Measurements from ENCODE around the gene CWC27.
"Not testable (repeated sequence)": the region's sequence is repeated elsewhere in the genome, so short reads cannot be mapped to it uniquely, and the experiment has no call there.

The CWC27 gene

DNA sequence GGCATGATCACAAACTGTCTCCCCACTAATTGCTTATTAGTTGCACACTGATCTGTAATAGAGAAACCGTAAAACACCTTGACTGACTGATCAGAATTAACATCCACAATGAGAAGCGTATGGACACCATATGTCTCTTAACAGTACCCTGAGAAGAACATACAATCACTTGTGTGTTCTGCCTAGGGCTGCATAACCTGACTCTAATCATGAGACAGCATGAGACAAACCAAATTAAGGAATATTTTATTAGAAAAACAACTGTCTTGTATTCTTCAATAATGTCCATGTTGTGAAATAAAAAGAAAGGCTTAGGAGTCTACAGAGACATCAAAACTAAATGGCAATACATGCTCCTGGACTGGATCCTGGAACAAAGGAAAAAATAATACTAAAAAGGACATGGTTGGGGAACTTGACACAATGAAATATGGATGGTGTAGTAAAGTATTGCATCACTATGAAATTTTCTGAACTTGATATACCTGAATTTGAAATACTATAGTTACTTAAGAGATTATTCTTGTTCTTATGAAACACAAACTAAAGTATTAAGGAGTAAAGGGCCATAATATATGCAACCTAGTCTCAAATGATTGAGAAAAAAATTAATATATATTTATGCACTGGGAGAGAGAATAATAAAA is 162.1 kb downstream of the CWC27 start:
- DNase-seq: no peak

DNA sequence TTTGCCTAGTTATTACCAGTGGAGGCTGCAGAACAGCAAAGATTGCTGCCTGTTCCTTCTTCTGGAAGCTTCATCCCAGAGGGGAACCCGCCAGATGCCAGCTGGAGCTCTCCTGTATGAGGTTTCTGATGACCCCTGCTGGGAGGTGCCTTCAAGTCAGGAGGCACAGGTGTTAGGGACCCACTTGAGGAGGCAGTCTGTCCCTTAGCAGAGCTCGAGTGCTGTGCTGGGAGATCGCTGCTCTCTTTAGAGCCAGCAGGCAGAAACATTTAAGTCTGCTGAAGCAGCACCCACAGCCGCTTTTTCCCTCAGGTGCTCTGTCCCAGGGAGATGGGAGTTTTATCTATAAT is 170.7 kb downstream of the CWC27 start:
- DNase-seq: not testable (repeated sequence)

DNA sequence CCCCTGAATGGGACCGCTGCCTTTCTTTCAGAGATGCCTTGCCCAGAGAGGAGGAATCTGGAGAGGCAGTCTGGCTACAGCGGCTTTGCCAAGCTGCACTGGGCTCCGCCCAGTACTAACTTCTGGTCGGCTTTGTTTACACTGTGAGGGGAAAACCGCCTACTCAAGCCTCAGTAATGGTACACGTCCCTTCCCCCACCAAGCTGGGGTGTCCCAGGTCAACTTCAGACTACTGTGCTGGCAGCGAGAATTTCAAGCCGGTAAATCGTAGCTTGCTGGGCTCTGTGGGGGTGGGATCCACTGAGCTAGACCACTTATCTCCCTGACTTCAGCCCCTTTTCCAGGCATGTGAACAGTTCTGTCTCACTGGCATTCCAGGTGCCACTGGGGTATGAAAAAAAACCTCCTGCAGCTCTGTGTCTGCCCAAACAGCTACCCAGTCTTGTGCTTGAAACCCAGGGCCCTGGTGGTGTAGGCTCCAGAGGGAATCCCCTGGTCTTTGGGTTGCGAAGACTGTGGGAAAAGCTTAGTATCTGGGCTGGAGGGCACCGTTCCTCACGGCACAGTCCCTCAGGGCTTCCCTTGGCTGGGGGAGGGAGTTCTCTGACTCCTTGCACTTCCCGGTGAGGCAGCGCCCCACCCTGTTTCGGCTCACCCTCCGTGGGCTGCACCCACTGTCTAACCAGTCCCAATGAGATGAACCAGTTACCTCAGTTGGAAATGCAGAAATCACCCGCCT is 171.2 kb downstream of the CWC27 start:
- DNase-seq: no peak

DNA sequence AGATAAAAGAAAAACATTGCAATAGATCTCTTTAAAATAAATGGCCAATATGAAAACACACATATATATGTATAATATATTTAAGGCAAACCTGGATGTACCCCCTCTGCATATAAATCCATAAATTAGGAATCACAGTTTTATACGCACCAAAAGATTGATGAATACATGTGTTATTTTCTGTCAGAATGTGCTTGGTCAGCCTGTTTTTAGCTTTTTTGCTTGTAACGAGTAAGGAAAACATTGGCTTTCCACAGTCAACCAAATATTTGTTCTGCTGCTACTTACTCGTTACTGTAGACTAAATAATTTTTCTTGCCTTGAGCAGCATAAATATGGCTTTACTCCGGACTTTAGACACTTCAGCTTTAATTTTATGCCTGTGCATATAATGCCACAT is 173.7 kb downstream of the CWC27 start:
- no peak for DNase-seq

DNA sequence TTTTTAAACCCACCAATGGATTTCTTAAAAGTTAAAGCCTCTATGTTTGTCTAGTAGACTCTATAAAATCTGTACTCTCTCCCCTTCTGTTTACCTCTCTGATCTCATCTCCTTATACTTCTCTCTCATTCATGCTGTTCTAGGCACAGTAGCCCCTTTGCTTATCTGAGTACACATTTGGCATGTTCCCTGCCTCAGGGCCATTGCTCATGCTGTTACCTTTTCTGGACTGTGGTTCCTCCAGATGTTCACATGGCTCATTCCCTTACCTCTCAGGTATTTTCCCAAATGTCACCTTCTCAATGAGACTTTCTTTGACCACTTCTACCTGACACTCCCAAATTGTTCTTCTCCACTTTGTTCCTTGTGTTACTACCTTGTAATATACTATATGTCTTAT is 176.1 kb downstream of the CWC27 start:
- DNase-seq: no peak

DNA sequence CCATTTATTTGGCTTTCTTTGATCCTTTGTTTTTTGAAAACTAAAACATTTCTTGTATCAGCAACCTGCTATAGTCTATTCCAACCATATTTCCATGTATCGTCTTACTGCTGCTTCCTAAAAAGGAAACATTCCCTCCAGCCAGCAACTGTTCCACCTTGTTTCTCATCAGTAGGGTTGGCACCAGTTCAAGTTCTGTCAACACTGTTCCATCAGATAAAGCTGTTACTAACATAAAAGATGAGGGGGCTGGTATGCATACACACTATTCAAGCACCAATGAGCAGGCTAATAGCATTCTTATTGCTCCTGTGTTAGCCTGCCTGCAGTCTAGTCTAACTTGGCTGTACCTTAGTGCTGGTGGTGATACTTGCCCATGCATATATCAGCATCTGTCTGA is 178.3 kb downstream of the CWC27 start:
- DNase-seq: no peak

DNA sequence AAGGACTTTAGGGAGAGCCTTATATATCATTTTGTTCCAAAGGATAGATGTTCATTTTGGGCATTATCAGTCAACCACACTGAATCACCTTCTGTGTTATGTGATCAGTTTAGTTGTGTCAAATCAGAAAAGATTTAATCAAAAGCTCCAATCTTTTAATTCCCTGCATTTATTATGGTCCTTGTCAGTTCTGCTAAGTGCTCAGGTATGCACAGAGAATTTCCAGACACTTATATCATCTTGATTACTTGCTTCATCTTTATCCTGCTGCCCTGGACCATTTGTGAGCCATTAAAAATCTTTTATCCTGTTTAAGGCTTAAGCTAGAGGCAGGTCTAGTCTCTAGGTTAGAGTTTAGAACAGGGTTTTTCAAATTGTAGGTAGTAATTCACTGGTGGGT is 179.1 kb downstream of the CWC27 start:
- no peak for DNase-seq

DNA sequence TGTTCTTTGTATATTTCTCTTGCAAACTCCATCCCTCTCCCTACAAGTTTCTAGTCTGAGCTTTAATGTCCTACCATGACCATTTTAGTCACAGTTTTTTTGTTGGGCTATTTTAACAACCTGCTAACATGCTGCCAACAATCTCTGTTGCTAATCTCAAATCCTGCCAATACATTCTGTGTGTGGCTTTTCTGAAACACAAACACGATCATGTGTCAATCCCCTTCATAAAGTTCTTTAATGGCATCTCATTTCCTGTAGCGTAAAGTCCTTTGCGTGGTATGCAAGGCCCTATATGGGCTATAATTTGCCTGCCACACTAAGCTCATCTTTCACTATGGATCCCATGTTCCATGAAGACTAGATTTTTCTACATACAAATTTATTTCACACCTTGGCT is 180.6 kb downstream of the CWC27 start:
- no peak for DNase-seq

DNA sequence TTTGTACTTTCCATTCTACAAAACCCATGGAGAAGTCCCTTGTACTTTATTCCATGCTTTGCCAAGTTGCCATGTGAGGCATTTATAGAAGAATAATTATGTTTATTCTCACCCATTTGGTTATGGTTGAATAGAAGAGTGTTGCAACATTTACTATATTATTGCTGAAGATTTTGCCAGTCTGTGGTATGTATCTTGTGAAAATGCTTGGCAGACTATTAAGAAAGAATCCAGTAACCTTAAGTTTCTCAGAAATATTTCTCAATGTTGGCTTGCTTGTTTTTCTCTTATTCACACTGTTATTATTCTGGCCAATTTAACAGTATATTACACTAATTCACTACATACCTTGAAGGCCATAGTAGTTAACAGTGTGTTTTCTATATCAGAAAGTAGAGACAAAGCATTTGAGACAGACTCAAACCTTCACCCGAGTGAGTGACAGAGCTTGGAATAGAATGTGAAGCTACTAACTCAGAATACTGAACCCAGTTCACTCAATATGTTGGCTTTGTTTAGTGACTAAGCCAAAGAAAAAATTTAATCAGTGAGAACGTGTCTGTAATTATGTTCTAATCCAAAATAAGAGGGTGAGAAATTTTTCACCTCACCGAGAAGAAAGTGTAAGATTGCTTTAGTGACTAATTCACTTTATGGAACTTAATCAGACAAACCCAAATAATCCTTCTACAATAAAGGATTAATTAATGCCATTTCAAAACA is 184.4 kb downstream of the CWC27 start:
- DNase-seq: no peak

DNA sequence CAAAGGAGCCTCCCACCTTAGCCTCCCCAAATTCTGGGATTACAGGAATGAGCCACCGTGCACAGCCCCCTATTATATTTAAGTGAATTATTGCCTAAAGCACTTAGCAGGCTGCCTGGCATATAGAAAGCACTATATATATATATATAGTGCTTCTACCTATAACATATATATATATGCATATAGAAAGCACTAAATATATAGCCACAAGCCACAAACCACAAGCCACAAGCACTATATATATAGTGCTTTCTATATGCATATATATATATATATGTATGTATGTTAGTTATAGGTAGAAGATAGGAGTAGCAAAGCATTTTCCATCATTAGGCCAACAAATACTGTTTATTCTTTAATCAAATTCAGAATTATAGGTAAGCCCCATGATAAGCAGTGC is 185.8 kb downstream of the CWC27 start:
- no peak for DNase-seq

DNA sequence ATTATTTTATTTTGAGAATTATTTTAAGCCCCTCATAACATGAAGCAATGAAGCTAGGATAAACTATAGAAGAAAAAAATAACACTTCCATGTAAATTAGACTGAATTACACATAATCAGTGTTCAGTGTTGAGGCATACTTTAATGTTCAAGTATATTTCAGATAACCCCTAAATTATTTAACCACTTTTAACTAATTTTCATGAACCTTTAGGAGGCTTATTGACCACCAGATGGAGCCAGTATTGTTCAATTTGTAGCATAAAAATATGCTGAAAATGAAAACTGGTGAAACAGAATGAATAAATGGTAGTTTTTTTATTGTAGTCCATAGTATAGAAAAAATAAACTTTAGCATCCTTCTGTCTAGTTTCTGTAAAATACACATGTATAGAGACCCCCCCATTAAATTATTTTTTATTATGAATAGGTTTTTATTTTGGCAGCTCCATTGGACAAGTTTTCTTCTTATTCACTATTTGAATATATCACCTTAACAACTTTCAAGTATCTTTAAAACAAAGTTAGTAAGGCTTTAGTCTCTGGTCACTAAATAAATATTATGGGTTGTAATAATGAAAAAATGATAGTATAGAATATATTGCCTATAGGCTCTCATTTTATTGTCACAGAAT is 190.1 kb downstream of the CWC27 start:
- DNase-seq: peak; percentile 36

DNA sequence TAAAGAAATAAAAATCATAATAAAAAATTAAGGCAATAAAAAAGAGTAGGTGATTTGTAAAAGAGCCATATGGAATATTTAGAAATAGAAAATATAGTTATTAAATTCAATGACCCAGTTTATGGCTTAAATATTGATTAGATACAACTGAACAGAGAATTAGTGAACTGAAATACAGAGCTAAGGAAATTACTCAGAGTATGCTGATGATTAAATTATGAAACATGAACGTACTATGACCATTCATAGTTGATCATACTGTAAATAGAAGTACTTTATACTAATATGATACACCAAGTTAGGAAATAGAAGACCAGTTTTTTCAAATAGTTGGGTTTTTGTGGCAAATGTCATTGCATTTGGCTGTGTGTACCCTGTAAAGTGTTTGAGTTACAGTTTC is 194.5 kb downstream of the CWC27 start:
- DNase-seq: no peak

DNA sequence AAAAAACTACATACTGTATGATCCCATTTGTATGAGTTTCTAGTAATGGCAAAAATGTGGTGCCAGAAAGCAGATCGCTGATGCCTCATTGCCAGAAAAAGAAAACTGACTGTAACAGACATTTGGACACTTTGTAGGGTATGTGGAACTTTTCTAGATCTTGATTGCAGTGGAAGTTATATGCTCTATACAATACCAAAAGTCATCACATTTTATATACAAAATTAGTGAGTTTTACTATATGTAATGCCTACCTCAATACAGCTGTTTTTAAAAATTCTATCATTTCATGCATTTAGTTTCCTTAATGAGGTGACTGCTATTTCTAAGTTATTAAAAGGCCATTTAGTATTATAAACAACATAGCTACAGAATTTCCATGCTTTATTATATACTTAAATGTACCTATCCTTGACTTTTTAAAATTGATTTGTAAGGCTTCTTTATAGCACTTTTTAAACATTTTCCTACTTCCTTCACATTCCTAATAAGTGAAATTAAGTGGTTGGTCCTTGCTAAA is 199.9 kb downstream of the CWC27 start:
- no peak for DNase-seq

DNA sequence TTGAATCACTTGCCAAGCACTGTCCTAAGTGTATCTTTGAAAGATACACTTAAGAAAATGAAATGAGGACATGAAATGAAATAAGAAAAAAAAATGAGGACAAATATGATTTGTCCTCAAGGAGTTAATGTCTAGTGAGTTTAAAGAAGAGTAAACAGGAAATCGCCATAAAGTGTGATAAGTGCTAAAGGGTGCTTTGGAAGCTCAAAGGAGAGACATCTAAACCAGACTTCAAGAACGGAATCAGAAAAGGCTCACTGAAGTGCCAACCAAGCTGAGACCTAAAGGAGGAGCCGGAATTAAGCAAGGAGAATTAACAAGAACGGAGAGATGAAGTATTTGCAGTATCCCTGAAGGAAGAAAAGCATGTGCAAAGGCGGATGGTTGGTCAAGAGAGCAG is 200.8 kb downstream of the CWC27 start:
- DNase-seq: no peak

DNA sequence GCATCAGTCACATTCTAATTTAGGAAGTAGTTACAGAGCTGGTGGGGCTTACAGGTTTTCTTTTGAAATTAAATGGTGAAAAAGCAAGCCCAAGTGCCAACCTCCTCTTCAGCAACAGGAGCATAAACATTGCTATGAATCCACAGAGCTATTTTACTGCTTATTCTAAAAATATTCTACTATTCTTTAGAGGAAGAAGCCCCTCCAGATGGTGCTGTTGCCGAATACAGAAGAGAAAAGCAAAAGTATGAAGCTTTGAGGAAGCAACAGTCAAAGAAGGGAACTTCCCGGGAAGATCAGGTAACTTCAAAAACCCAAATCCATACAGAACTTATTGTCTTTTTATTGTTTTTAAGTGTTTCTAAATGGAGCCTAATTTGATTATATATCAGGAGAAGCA is 202.8 kb downstream of the CWC27 start:
- DNase-seq: no peak

DNA sequence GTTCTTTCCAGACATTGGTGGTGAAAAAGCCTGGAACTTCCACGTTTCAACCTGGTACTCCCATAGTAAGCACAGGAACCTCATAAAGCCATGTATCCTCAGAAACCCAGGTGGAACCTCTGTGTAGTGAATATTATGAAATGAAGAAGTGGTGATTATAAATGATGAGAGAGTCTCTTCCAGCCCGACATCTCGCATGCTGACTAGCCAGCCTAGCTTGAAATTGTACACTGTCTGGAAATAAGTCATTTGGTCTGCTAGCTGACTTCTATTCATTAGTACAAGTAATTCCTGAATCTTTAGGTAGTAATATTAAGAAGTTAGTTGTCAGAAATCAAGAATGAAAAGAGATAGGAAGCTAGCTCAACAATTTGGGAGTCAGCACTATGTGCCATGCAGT is 203.3 kb downstream of the CWC27 start:
- no peak for DNase-seq

DNA sequence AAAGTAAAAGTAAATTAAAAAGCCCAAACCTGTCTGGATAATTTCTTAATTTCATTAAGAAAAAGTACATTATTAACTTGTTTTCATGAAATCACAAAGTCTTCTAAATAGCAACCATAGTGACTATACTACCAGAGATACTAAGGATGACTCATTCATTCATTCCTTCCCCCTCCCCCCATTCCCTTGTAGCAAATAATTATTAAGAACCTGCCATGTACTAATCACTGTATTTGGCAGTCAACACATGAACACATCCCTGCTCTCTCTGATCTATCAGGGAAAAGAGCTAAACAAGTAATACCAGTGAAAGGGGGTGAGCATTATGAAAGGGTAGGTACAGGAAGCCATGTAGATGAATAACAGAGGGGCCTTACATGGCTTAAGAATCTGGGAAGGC is 203.9 kb downstream of the CWC27 start:
- no peak for DNase-seq

DNA sequence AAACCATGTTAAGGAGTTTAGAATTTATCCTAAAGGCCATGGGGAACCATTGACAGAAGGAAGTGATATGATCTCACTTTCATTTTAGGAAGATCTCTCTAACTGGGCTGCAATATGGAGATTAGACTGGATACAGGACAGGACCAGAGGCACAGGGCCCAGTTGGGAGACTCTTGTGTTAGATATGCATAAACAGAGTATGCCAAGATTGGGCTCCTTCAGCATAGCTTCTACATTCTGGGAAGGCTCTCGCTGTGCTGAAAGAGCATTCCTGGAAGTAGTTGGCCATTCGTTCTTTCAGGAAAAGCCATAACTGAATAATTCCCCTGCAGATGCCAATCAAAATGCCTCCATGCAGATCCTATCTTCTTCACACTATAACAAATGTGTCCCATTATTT is 204.5 kb downstream of the CWC27 start:
- no peak for DNase-seq

DNA sequence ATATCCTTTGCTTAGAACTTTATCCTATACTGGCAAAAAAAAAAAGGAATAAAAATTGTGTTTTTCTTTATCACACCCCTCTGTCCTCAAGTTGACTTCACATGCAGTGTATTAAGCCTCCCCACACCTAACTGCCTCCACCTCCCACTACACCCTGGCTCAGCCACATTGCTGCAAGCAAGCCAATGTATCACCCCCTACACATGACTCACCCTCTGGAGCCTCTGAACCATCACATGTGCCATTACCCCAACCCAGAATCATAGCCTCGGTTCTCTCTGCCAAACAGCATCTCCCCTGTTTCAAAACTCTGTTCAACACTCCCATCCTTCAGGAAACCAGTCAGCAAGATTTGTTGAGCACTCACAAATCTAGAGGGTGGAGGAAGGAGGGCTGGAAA is 209.0 kb downstream of the CWC27 start:
- DNase-seq: no peak

DNA sequence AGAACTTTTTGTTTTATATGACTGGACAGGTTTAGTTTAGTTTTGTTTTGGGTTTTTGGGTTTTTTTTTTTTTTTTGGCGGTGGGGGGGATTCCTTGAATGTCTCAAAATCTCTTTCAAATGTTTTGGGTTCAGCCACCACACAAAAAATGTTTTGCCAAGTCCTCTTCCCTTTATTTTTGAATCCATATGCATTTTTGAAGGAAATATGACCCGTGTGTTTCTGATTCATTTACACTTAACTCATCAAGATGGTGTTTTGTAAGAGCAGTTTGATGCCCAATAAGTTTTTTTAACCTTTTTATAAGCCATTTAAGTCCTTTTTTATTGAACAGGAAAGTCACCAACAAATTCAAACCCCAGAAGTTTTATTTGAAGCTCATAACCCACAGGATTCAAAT is 209.8 kb downstream of the CWC27 start:
- DNase-seq: no peak

DNA sequence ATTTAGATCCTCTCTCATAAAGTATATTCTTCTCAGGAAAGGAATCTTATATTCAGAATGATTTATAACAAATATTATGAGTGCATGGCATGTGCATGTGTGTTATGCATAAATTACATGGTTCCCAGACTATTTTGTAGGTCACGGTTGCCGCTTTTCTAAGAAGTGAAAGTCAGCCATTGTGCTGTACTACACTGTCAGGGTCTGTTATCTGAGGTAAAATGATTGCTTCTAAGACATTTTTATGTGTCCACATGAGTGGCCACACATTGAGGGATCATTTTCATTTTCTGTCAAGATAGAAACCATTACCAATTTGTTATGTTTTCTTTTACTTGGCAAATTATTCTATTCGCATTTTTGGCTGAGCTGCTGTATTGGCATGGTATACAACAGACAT is 210.8 kb downstream of the CWC27 start:
- no peak for DNase-seq

DNA sequence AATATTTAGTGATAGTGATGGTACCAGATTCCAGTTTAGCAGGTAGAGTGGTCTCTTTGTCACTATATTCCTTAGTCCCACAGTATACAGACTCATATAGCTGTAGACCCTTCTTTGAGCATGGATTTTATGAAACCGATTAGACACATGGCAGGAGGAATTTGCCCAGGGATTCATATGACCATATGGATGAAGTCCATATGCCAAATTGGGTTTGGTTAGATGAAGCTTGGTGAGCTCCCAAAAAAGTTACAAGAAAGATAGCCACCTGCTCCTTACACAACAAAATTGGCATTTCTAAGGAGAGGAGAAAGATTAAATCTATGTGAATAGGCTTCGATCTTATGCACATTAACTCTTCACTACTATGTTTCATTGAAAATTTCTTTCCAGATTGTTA is 211.4 kb downstream of the CWC27 start:
- no peak for DNase-seq

DNA sequence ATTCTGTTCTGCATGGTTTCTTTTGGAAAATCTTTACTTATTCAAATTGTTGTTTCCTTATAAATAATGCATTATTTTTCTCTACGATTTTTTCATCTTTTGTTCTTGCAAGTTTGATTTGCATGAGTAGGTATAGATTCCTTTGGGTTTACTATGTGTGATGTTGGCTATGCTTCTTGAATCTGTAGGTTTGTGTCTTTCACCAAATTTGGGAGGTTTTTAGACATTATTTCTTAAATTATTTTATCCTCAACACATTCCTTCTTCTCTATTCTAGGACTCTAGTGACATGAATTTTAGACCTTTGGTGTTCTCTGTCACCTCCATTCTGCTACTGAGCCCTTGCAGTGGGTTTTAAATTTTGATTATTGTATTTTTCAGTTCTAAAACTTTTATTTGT is 219.0 kb downstream of the CWC27 start:
- DNase-seq: no peak

DNA sequence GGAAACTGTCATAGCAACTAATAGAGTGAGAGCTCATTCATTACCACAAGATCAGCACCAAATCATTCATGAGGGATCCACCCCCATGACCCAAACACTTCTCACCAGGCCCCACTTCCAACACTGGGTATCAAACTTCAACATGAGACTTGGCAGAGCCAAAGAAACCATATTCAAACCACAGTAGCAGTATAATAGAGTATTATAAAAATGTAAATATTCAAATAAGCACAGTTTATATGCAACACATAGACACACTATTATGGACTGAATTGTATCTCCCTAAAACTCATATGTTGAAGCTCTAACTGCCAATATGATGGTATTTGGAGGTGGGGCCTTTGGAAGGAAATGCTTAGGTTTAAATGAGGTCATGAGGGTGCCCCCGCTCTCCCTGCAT is 240.5 kb downstream of the CWC27 start:
- no peak for DNase-seq

Measured in CD4-positive, alpha-beta T cell treated with Interleukin-21 for 1 hour (primary cell).